SU-DHL-6 (cell line): ENCODE data around the gene FBLN2.

Source experiments
- H2AFZ ChIP-seq: fragments of 200-600 bp; sonication (generic); 2 replicates; pipeline ENCODE4 v1.6.1; 2014; ENCODE audit warnings: low read depth, mild to moderate bottlenecking, moderate library complexity, mixed read lengths, antibody characterized with exemption, low read length; ENCODE audit not compliant: severe bottlenecking
- H3F3A ChIP-seq: fragments of 200-600 bp; shearing (Covaris generic); 2 replicates; pipeline ENCODE4 v1.6.0; 2016; ENCODE audit warnings: antibody characterized with exemption, mild to moderate bottlenecking; ENCODE audit not compliant: insufficient read depth
- H3K27ac ChIP-seq: fragments of 200-600 bp; sonication (generic); 2 replicates; pipeline ENCODE4 v1.5.1; 2016; ENCODE audit warnings: low read depth, mild to moderate bottlenecking, low read length, moderate library complexity, mixed read lengths
- H3K27me3 ChIP-seq: fragments of 200-600 bp; sonication (generic), shearing (Covaris generic); 2 replicates; pipeline ENCODE4 v1.6.0; 2014; ENCODE audit warnings: mild to moderate bottlenecking, low read length
- H3K36me3 ChIP-seq: fragments of 200-600 bp; sonication (generic); 2 replicates; pipeline ENCODE4 v1.6.1; 2014; ENCODE audit warnings: mild to moderate bottlenecking, low read length, mixed read lengths
- H3K4me2 ChIP-seq: fragments of 300-600, 200-600 bp; shearing (Covaris generic), sonication (generic); 2 replicates; pipeline ENCODE4 v1.6.0; 2014; ENCODE audit warnings: low read length, low read depth, mild to moderate bottlenecking; ENCODE audit not compliant: poor library complexity, severe bottlenecking
- H3K4me3 ChIP-seq: fragments of 200-600 bp; sonication (generic); 2 replicates; pipeline ENCODE4 v1.5.1; 2014; ENCODE audit warnings: antibody characterized with exemption, low read length, mild to moderate bottlenecking, mixed read lengths; ENCODE audit not compliant: insufficient read depth, poor library complexity, severe bottlenecking
- H3K79me2 ChIP-seq: fragments of 200-600 bp; sonication (generic); 2 replicates; pipeline ENCODE4 v1.6.1; 2014; ENCODE audit warnings: mild to moderate bottlenecking, low read length, moderate library complexity; ENCODE audit not compliant: insufficient read depth
- H3K9ac ChIP-seq: fragments of 200-600 bp; sonication (generic); 2 replicates; pipeline ENCODE4 v1.7.0; 2014; ENCODE audit warnings: mild to moderate bottlenecking, low read length
- H3K9me2 ChIP-seq: fragments of 200-600 bp; sonication (generic); replicated peaks from 2 replicates; pipeline ENCODE4 v1.6.1; 2014; ENCODE audit warnings: low read length; ENCODE audit not compliant: insufficient read depth
- H3K9me3 ChIP-seq: fragments of 200-600 bp; sonication (generic); 2 replicates; pipeline ENCODE4 v1.6.1; 2014; ENCODE audit warnings: low read length, mixed read lengths; ENCODE audit not compliant: insufficient read depth
- H4K20me1 ChIP-seq: fragments of 200-600 bp; sonication (generic); 2 replicates; pipeline ENCODE4 v1.6.1; 2014; ENCODE audit warnings: low read depth, mild to moderate bottlenecking, antibody characterized with exemption, low read length, moderate library complexity, mixed read lengths
- EZH2phosphoT487 ChIP-seq: fragments of 200-600 bp; sonication (generic), shearing (Covaris generic); conservative IDR thresholded peaks from 2 replicates; pipeline ENCODE4 v1.6.1; 2018; ENCODE audit warnings: mild to moderate bottlenecking, antibody characterized with exemption, low read length, moderate library complexity, mixed read lengths
- TF ChIP-seq, protein P1 (sequence below): fragments of 200-600 bp; sonication (generic); IDR thresholded peaks from one replicate; pipeline ENCODE4 v1.5.1; 2017; ENCODE audit warnings: antibody characterized with exemption, mild to moderate bottlenecking, low read length, moderate library complexity; ENCODE audit not compliant: insufficient read depth, poor library complexity, severe bottlenecking

The FBLN2 gene

DNA sequence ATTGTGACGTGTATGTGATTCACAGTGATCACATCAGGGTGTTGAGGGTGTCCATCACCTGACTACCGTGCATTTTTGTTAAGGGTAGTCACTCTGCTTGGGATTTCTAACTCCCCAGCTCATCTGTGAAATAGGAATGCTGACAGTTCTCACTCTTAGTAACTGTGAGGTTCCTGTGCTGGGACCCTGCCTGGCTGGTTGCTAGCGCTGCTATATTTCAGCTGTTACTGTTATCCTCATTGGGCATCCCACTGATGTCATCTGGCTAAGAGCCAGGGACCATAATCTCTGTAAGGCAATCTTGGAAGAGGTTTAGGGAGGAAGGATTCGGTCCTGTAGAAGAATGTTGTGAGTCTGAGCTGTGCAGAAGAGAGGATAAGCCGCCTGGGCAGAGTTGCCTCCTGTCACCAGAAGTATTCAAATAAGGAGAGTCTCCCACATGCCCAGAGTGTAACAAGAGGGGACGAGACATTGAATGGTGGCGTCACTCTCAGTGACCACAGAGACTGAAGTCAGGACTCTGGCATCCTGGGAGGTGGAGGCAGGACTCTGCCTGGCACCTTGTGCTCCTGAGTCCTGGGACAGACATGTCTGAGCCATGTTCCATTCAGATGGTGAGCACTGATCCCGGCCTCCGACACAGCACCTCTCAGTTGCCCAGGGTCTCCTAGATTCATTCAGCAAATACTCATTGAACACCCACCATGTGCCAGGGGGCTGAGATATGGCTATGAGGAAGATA, 52.2 kb downstream of the FBLN2 start:
- no peaks in the 10 kb centered on the region for H3K79me2 ChIP-seq
- H4K20me1 ChIP-seq: no peaks in the 10 kb centered on the region
- no peak overlapping the region for H3K9ac ChIP-seq
- no peaks in the 10 kb centered on the region for H3K27me3 ChIP-seq
- no peak overlapping the region for H3K27ac ChIP-seq
- no peak overlapping the region for H2AFZ ChIP-seq
- H3K4me3 ChIP-seq: no peak overlapping the region
- H3K9me3 ChIP-seq: no peaks in the 10 kb centered on the region
- H3K36me3 ChIP-seq: no peaks in the 10 kb centered on the region
- no peaks in the 10 kb centered on the region for H3K9me2 ChIP-seq
- H3F3A ChIP-seq: no peaks in the 10 kb centered on the region
- no peak overlapping the region for H3K4me2 ChIP-seq
- TF ChIP-seq, protein P1, sequence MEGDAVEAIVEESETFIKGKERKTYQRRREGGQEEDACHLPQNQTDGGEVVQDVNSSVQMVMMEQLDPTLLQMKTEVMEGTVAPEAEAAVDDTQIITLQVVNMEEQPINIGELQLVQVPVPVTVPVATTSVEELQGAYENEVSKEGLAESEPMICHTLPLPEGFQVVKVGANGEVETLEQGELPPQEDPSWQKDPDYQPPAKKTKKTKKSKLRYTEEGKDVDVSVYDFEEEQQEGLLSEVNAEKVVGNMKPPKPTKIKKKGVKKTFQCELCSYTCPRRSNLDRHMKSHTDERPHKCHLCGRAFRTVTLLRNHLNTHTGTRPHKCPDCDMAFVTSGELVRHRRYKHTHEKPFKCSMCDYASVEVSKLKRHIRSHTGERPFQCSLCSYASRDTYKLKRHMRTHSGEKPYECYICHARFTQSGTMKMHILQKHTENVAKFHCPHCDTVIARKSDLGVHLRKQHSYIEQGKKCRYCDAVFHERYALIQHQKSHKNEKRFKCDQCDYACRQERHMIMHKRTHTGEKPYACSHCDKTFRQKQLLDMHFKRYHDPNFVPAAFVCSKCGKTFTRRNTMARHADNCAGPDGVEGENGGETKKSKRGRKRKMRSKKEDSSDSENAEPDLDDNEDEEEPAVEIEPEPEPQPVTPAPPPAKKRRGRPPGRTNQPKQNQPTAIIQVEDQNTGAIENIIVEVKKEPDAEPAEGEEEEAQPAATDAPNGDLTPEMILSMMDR: no peak
- TF ChIP-seq EZH2phosphoT487: no peak

DNA sequence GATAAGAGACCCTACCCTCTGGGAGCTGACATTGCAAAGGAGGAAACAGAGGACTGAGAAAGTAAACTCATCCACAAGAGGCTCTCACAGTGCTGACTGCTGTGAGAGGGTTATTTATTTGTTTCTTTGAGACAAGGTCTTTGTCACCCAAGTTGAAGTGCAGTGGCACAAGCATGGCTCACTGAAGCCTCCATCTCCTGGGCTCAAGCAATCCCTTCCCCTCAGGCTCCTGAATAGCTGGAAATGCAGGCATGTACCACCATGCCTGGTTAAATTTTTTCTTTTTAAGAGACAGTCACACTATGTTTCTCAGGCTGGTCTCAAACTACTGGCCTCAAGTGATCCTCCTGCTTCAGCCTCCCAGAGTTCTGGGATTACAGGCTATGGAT, 52.8 kb downstream of the FBLN2 start:
- Histone ChIP-seq H3F3A (no peaks in the 10 kb centered on the region), H3K9me3 (no peaks in the 10 kb centered on the region), H4K20me1 (no peaks in the 10 kb centered on the region), H3K36me3 (no peaks in the 10 kb centered on the region), H3K4me3 (no peak overlapping the region), H3K9me2 (no peaks in the 10 kb centered on the region), H3K79me2 (no peaks in the 10 kb centered on the region), H3K9ac (no peak overlapping the region), H2AFZ (no peak overlapping the region), H3K27ac (no peak overlapping the region), H3K4me2 (no peak overlapping the region), H3K27me3 (no peaks in the 10 kb centered on the region)
- TF ChIP-seq, protein P1: no peak
- no peak for TF ChIP-seq EZH2phosphoT487

DNA sequence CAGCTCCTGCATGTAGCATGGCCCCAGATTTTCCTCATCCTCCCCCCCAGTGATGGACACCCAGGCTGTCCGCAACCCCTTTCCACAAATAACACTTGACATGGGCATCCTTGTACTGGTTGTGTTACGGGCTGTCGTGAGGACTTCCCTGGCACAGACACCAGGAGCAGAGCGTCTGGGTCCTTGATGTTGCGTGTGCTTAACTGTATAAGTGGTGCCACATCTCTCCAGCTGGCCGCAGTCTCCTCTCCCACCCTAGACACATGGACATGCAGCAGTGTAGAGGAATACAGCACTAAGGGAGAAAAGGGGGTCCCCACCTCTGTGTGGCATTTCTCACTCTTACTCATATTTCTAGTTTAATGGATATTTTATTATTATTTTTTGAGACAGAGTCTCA, 56.6 kb downstream of the FBLN2 start:
- Histone ChIP-seq H3K9me3 (no peaks in the 10 kb centered on the region), H3K4me3 (no peak overlapping the region), H3K79me2 (no peaks in the 10 kb centered on the region), H3K9me2 (no peaks in the 10 kb centered on the region), H3F3A (no peaks in the 10 kb centered on the region), H3K9ac (no peak overlapping the region), H3K4me2 (no peak overlapping the region), H3K36me3 (no peaks in the 10 kb centered on the region), H3K27me3 (no peaks in the 10 kb centered on the region), H3K27ac (no peak overlapping the region), H4K20me1 (no peaks in the 10 kb centered on the region), H2AFZ (no peak overlapping the region)
- TF ChIP-seq, protein P1: no peak
- TF ChIP-seq EZH2phosphoT487: no peak
